ENCODE measurements around the gene DNAH9.

DNA sequence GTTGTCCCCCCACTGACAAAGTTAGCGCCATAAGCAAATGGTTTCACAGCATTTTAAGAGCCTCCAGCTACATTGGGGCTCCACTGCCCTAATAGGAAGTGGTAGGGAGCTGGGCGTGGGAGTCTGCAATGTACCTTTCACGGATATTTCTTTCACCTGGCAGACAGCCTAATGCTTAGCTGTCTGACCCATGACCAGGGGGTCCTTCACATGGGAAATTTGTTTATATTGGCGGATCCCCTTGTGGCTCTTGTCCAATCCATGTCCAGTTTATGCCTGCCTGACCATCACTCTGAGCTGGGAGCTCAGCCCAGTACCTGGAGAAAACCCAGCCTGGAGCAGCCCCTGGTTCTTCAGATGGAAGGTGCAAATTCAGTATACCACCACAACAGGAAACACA lies 254.0 kb downstream of the DNAH9 start:
- TF ChIP-seq, protein P1, sequence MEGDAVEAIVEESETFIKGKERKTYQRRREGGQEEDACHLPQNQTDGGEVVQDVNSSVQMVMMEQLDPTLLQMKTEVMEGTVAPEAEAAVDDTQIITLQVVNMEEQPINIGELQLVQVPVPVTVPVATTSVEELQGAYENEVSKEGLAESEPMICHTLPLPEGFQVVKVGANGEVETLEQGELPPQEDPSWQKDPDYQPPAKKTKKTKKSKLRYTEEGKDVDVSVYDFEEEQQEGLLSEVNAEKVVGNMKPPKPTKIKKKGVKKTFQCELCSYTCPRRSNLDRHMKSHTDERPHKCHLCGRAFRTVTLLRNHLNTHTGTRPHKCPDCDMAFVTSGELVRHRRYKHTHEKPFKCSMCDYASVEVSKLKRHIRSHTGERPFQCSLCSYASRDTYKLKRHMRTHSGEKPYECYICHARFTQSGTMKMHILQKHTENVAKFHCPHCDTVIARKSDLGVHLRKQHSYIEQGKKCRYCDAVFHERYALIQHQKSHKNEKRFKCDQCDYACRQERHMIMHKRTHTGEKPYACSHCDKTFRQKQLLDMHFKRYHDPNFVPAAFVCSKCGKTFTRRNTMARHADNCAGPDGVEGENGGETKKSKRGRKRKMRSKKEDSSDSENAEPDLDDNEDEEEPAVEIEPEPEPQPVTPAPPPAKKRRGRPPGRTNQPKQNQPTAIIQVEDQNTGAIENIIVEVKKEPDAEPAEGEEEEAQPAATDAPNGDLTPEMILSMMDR (optimal IDR thresholded peaks at IDR 0.05 in 1 of 3, IDR thresholded peaks at IDR 0.05 in 1 of 3, conservative IDR thresholded peaks at IDR 0.05 in 1 of 3; ENCODE audit: extremely low read depth in 1 of 3, insufficient read depth in 2 of 3, low read length in 3 of 3), result no peak
- no peak for TF ChIP-seq EZH2 (IDR thresholded peaks at IDR 0.05; ENCODE audit: low read length)
